Cardiac muscle cell (in vitro differentiated cells and primary cell): ENCODE results near the gene KRT8. TPM values are rescaled to one million over a fixed set of nuclear protein-coding genes. Genes with fewer than 3 reads are reported as not detected.

Source experiments
- DNase-seq, 2 donors: peaks; one replicate each; pipeline versions ENCODE4 v3.0.0 to v3.0.0-alpha.2; 2010 to 2017; ENCODE audit warnings: low read depth in 1 of 2, low spot score in 1 of 2
- H3K27ac ChIP-seq: fragments of 200-600 bp; sonication (generic); 2 replicates; pipeline ENCODE4 v1.5.1; 2016
- H3K27me3 ChIP-seq: fragments of 200-600 bp; sonication (generic); 2 replicates; pipeline ENCODE4 v1.6.0; 2016; ENCODE audit warnings: control low read depth
- H3K36me3 ChIP-seq: fragments of 200-600 bp; sonication (generic); 2 replicates; pipeline ENCODE4 v1.5.1; 2016; ENCODE audit warnings: control low read depth
- H3K4me1 ChIP-seq: fragments of 200-600 bp; sonication (generic); 2 replicates; pipeline ENCODE4 v1.8.1; 2017; ENCODE audit warnings: low read depth, mild to moderate bottlenecking, mixed run types
- H3K4me3 ChIP-seq: fragments of 200-600 bp; sonication (generic); 2 replicates; pipeline ENCODE4 v1.5.1; 2016; ENCODE audit warnings: mild to moderate bottlenecking
- H3K9me3 ChIP-seq: fragments of 200-600 bp; sonication (generic); 2 replicates; pipeline ENCODE4 v1.5.1; 2017; ENCODE audit warnings: low read depth, mild to moderate bottlenecking, control low read depth
- CTCF ChIP-seq: IDR thresholded peaks from 2 replicates; pipeline ENCODE4 v1.5.1; 2012; ENCODE audit warnings: low read depth, mild to moderate bottlenecking, low read length
- polyA plus RNA-seq: library from polyadenylated mRNA; unstranded; fragments of >200 nt; fragmentation: Nextera tagmentation; extraction: Ambion mirVana; gene quantifications from 2 replicates; pipeline ENCODE4 v1.2.1, GENCODE V29; 2016
- total RNA-seq: library from RNA; depleted of rRNA; stranded (reverse); fragments of >200 nt; gene quantifications from 2 replicates; pipeline ENCODE4 v1.2.3, GENCODE V29; 2016

KRT8 gene
- total and polyA plus RNA-seq, 2 experiments from 2014 or later: 480 to 1,480 TPM

- no peak for DNase-seq
- H3K27me3 ChIP-seq: no peaks in the 10 kb centered on the region
- no peak for TF ChIP-seq CTCF
- no peaks in the 10 kb centered on the region for H3K9me3 ChIP-seq
- H3K36me3 ChIP-seq: no peaks in the 10 kb centered on the region
- H3K4me1 ChIP-seq: peaks cover 30% of the 10 kb centered on the region
- H3K4me3 ChIP-seq: no peak overlapping the region
- H3K27ac ChIP-seq: no peak overlapping the region
Measured at GRCh38 chr12:52909331-52909730, 4.5 kb upstream of the KRT8 start.

- H3K36me3 ChIP-seq: no peaks in the 10 kb centered on the region
- peak; percentile 70 to 78 for DNase-seq
- H3K9me3 ChIP-seq: no peaks in the 10 kb centered on the region
- H3K4me3 ChIP-seq: no peak overlapping the region
- TF ChIP-seq CTCF: no peak
- peaks cover 30% of the 10 kb centered on the region for H3K4me1 ChIP-seq
- H3K27me3 ChIP-seq: no peaks in the 10 kb centered on the region
- peak overlapping the region; percentile 95 for H3K27ac ChIP-seq
Measured at GRCh38 chr12:52907092-52907810, 2.4 kb upstream of the KRT8 start.

GRCh38 chr12:52906191-52906601 lies 1.3 kb upstream of the KRT8 start:
- no peak for TF ChIP-seq CTCF

GRCh38 chr12:52903855-52904508 lies 894 bp downstream of the KRT8 start:
- peak; percentile 73 to 78 for DNase-seq
- TF ChIP-seq CTCF: no peak
- no peaks in the 10 kb centered on the region for H3K27me3 ChIP-seq
- H3K9me3 ChIP-seq: no peaks in the 10 kb centered on the region
- peaks cover 28% of the 10 kb centered on the region for H3K36me3 ChIP-seq
- H3K4me3 ChIP-seq: peak overlapping the region; percentile 57
- H3K27ac ChIP-seq: peak overlapping the region; percentile 95
- peaks cover 29% of the 10 kb centered on the region for H3K4me1 ChIP-seq

More at GRCh38 chr12:52906191-52906601, 1.3 kb upstream of the KRT8 start:
- Histone ChIP-seq H3K36me3 (peaks cover 7% of the 10 kb centered on the region), H3K27ac (peak overlapping the region; percentile 95), H3K27me3 (no peaks in the 10 kb centered on the region), H3K4me1 (peaks cover 33% of the 10 kb centered on the region), H3K9me3 (no peaks in the 10 kb centered on the region), H3K4me3 (no peak overlapping the region)
- no peak for DNase-seq

- Histone ChIP-seq H3K27ac (peak overlapping the region; percentile 95), H3K36me3 (peaks cover 33% of the 10 kb centered on the region), H3K27me3 (no peaks in the 10 kb centered on the region), H3K9me3 (no peaks in the 10 kb centered on the region), H3K4me3 (peak overlapping the region; percentile 57), H3K4me1 (peaks cover 29% of the 10 kb centered on the region)
- peak; percentile 91 to 94 for DNase-seq
- no peak for TF ChIP-seq CTCF
Measured at GRCh38 chr12:52903285-52903854, 1.5 kb downstream of the KRT8 start.
